Measurements from ENCODE around the gene PPP1R12B. TPM values are rescaled to one million over a fixed set of nuclear protein-coding genes. Genes with fewer than 3 reads are reported as not detected.

PPP1R12B gene
- total RNA-seq, 3 donors from 2014 or later, result 80.9 to 655 (median 89.0) TPM

GRCh38 chr1:202565890-202566602, 217.5 kb downstream of the PPP1R12B start:
- H3K36me3 ChIP-seq (ENCODE audit: low read depth), result no peaks in the 10 kb centered on the region
- ATAC-seq (peak; percentile 49), DNase-seq (no peak)
- no peak for TF ChIP-seq CTCF (IDR thresholded peaks at IDR 0.05)
- no peak overlapping the region for H3K4me3 ChIP-seq
- H3K4me1 ChIP-seq (ENCODE audit: low read depth), result peaks cover 4% of the 10 kb centered on the region
- intact Hi-C loops (cut with DNase I, micrococcal nuclease), result no loop called here
- H3K9me3 ChIP-seq, result no peaks in the 10 kb centered on the region

GRCh38 chr1:202567738-202568137, 219.2 kb downstream of the PPP1R12B start:
- H3K4me3 ChIP-seq, result no peak overlapping the region
- DNase-seq (no peak), ATAC-seq (no peak)
- H3K4me1 ChIP-seq (ENCODE audit: low read depth), result peaks cover 4% of the 10 kb centered on the region
- intact Hi-C loops (cut with DNase I, micrococcal nuclease), result no loop called here
- no peaks in the 10 kb centered on the region for H3K9me3 ChIP-seq
- TF ChIP-seq CTCF (IDR thresholded peaks at IDR 0.05), result no peak
- no peaks in the 10 kb centered on the region for H3K36me3 ChIP-seq (ENCODE audit: low read depth)

GRCh38 chr1:202568410-202568809, 219.9 kb downstream of the PPP1R12B start:
- intact Hi-C loops (cut with DNase I, micrococcal nuclease), result no loop called here
- H3K36me3 ChIP-seq (ENCODE audit: low read depth), result no peaks in the 10 kb centered on the region
- TF ChIP-seq CTCF (IDR thresholded peaks at IDR 0.05), result no peak
- DNase-seq (no peak), ATAC-seq (no peak)
- H3K9me3 ChIP-seq, result no peaks in the 10 kb centered on the region
- peaks cover 4% of the 10 kb centered on the region for H3K4me1 ChIP-seq (ENCODE audit: low read depth)
- no peak overlapping the region for H3K4me3 ChIP-seq

GRCh38 chr1:202568826-202569225, 220.3 kb downstream of the PPP1R12B start:
- DNase-seq, result no peak
- Histone ChIP-seq H3K9me3 (no peaks in the 10 kb centered on the region), H3K4me1 (ENCODE audit: low read depth) (peaks cover 4% of the 10 kb centered on the region), H3K4me3 (no peak overlapping the region), H3K36me3 (ENCODE audit: low read depth) (no peaks in the 10 kb centered on the region)
- no peak for TF ChIP-seq CTCF (IDR thresholded peaks at IDR 0.05)
- no peak for ATAC-seq
- intact Hi-C loops (cut with DNase I, micrococcal nuclease), result no loop called here

- DNase-seq, result no peak
- no peaks in the 10 kb centered on the region for H3K36me3 ChIP-seq (ENCODE audit: low read depth)
- no peak overlapping the region for H3K4me3 ChIP-seq
- peaks cover 4% of the 10 kb centered on the region for H3K4me1 ChIP-seq (ENCODE audit: low read depth)
- intact Hi-C loops (cut with DNase I, micrococcal nuclease), result no loop called here
- TF ChIP-seq CTCF (IDR thresholded peaks at IDR 0.05), result no peak
- H3K9me3 ChIP-seq, result no peaks in the 10 kb centered on the region
- no peak for ATAC-seq
Observed at GRCh38 chr1:202569393-202570322, 221.2 kb downstream of the PPP1R12B start.

Data from mucosa of descending colon (tissue), 3 donors.